Psoas muscle (tissue), 8 donors: ENCODE results near the gene RFT1. TPM values are rescaled to one million over a fixed set of nuclear protein-coding genes. Genes with fewer than 3 reads are reported as not detected.
A peak's percentile ranks its signal among the peaks of the same experiment; 100 is the strongest.

Experiments used
- ATAC-seq, 4 donors: fragments of 200-7000 bp; cut with Tn5 transposase; one replicate each; pipeline ENCODE4 v1.9.1; 2020; ENCODE audit warnings: moderate library complexity in 3 of 4, mild to moderate bottlenecking in 2 of 4
- DNase-seq, 2 donors: peaks; one replicate each; pipeline ENCODE4 v3.0.0-alpha.2; 2020
- H3K27ac ChIP-seq: fragments of 200-600 bp; one replicate; pipeline ENCODE4 v1.8.0; 2022
- H3K27me3 ChIP-seq, 3 donors: fragments of 200-600 bp in 1 of 3; one replicate each; pipeline versions ENCODE4 v1.6.1 to v1.8.0; 2013 to 2022; ENCODE audit warnings: low read length in 2 of 3, mild to moderate bottlenecking in 2 of 3, moderate library complexity in 1 of 3; ENCODE audit not compliant: insufficient read depth in 3 of 3
- H3K36me3 ChIP-seq, 2 donors: fragments of 200-600 bp in 1 of 2; one replicate each; pipeline versions ENCODE4 v1.6.1 to v1.8.0; 2013 to 2022; ENCODE audit warnings: low read depth in 1 of 2, mild to moderate bottlenecking in 1 of 2, moderate library complexity in 1 of 2; ENCODE audit not compliant: insufficient read depth in 1 of 2
- H3K4me1 ChIP-seq: fragments of 200-600 bp; one replicate; pipeline ENCODE4 v1.8.0; 2022
- H3K4me3 ChIP-seq: fragments of 200-600 bp; one replicate; pipeline ENCODE4 v1.8.0; 2022; ENCODE audit warnings: mild to moderate bottlenecking
- H3K9me3 ChIP-seq: fragments of 200-600 bp; one replicate; pipeline ENCODE4 v1.8.0; 2022
- CTCF ChIP-seq: fragments of 200-600 bp; IDR thresholded peaks from one replicate; pipeline ENCODE4 v1.8.0; 2022; ENCODE audit warnings: antibody characterized with exemption
- WGBS, 3 donors: extraction: QIAGEN DNeasy Blood & Tissue Kit; methylation state at CpG; one replicate each; pipeline versions ENCODE4 v1.1.6 to v1.1.7; 2013; 5-methylcytosine and 5-hydroxymethylcytosine counted together
- intact Hi-C, 2 donors: fragments of 100-400 bp; cut with DNase I; formaldehyde crosslinking; loops; one replicate each; pipeline versions ENCODE4 v1.11.0 to v1.14.2; 2022
- polyA plus RNA-seq, 3 donors: library from polyadenylated mRNA; stranded (reverse); fragments of 200-250 nt; gene quantifications; one replicate each; pipeline ENCODE4 v1.2.3, GENCODE V29; 2013
- total RNA-seq, 4 donors: library from RNA; stranded (reverse); fragmentation: NEBNext Ultra II Directional in 2 of 4; extraction: Animal tissue kit (Norgen Biotek cat#: 25700) in 2 of 4; gene quantifications; one replicate each; pipeline versions ENCODE4 v1.2.1 to v1.2.4, GENCODE V29; 2021 to 2023
- donor health status: healthy with polysubstance abuse.
- donor health status: DM: no; HTN: no; CAD: no; lungs with moderate emphysema.
- donor health status: Bipolar disorder and iron deficiency.
- donor health status: healthy.
- donor health status: DM: yes; HTN: yes; CAD: no.
- donor health status: DM: no; HTN: no; CAD: no.
- donor health status: DM: no; HTN: no; CAD: no.
- donor health status: DM: yes; HTN: yes; CAD: no.

The RFT1 gene
- total and polyA plus RNA-seq, 7 donors = 5.4 to 13.2 (median 6.9) TPM

GRCh38 chr3:53145713-53146080, 15.5 kb upstream of the RFT1 start:
- H3K9me3 ChIP-seq = no peaks in the 10 kb centered on the region
- DNase-seq = no peak
- ATAC-seq = no peak
- H3K4me3 ChIP-seq = no peak overlapping the region
- H3K27ac ChIP-seq = no peak overlapping the region
- intact Hi-C loops = no loop called here
- 70 to 75% (median 73%) methylated on average over 3 of the region's 3 CpGs for WGBS, 3 donors
- H3K4me1 ChIP-seq = peaks cover 16% of the 10 kb centered on the region
- no peaks in the 10 kb centered on the region for H3K36me3 ChIP-seq
- TF ChIP-seq CTCF = no peak
- H3K27me3 ChIP-seq = no peaks in the 10 kb centered on the region

- no peak for TF ChIP-seq CTCF
- no peaks in the 10 kb centered on the region for H3K36me3 ChIP-seq
- DNase-seq (peak in 1 of 2 donors; percentile 0), ATAC-seq (no peak)
- H3K27ac ChIP-seq = no peak overlapping the region
- no peaks in the 10 kb centered on the region for H3K9me3 ChIP-seq
- no peak overlapping the region for H3K4me3 ChIP-seq
- H3K4me1 ChIP-seq = peaks cover 14% of the 10 kb centered on the region
- WGBS, 3 donors = 79 to 85% (median 80%) methylated on average over 11 of the region's 11 CpGs
- intact Hi-C loops = no loop called here
- H3K27me3 ChIP-seq = no peaks in the 10 kb centered on the region
Observed at GRCh38 chr3:53144862-53145712, 14.9 kb upstream of the RFT1 start.

- Histone ChIP-seq H3K27ac (no peak overlapping the region), H3K36me3 (no peaks in the 10 kb centered on the region), H3K9me3 (no peaks in the 10 kb centered on the region), H3K27me3 (no peaks in the 10 kb centered on the region), H3K4me3 (no peak overlapping the region), H3K4me1 (peaks cover 13% of the 10 kb centered on the region)
- TF ChIP-seq CTCF = no peak
- DNase-seq = peak in 1 of 2 donors; percentile 5
- WGBS, 3 donors = 90 to 96% (median 94%) methylated on average over 4 of the region's 4 CpGs
- intact Hi-C loops = no loop called here
- no peak for ATAC-seq
Observed at GRCh38 chr3:53144446-53144845, 14.2 kb upstream of the RFT1 start.

- Histone ChIP-seq H3K9me3 (no peaks in the 10 kb centered on the region), H3K27me3 (no peaks in the 10 kb centered on the region), H3K27ac (no peak overlapping the region), H3K36me3 (no peaks in the 10 kb centered on the region), H3K4me3 (no peak overlapping the region), H3K4me1 (peaks cover 9% of the 10 kb centered on the region)
- ATAC-seq (no peak), DNase-seq (peak in 1 of 2 donors; percentile 10)
- TF ChIP-seq CTCF = no peak
- 71 to 80% (median 80%) methylated on average over 3 of the region's 3 CpGs for WGBS, 3 donors
- intact Hi-C loops = no loop called here
Observed at GRCh38 chr3:53142986-53143385, 12.8 kb upstream of the RFT1 start.
